Heart right ventricle (tissue), 16 donors: ENCODE results near the gene MICAL3. TPM values are rescaled to one million over a fixed set of nuclear protein-coding genes. Genes with fewer than 3 reads are reported as not detected.
A peak's percentile ranks its signal among the peaks of the same experiment; 100 is the strongest.

Source experiments
- ATAC-seq, 8 donors: fragments of 200-7000 bp; cut with Tn5 transposase; one replicate each; pipeline ENCODE4 v1.9.1; 2020; ENCODE audit warnings: mild to moderate bottlenecking in 8 of 8, moderate library complexity in 8 of 8, moderate number of reproducible peaks in 1 of 8
- DNase-seq, 2 donors: peaks; one replicate each; pipeline ENCODE4 v3.0.0-alpha.2; 2020
- H3K27ac ChIP-seq, 10 donors: fragments of 200-600 bp; sonication (generic) in 2 of 10; one replicate each; pipeline versions ENCODE4 v1.5.0 to v1.8.0; 2020 to 2022; ENCODE audit warnings: mild to moderate bottlenecking in 3 of 10
- H3K27me3 ChIP-seq, 7 donors: fragments of 200-600 bp; one replicate each; pipeline ENCODE4 v1.8.0; 2021 to 2022; ENCODE audit warnings: mild to moderate bottlenecking in 2 of 7
- H3K36me3 ChIP-seq, 9 donors: fragments of 200-600 bp; sonication (generic) in 1 of 9; one replicate each; pipeline versions ENCODE4 v1.5.0 to v1.8.0; 2020 to 2022; ENCODE audit warnings: mild to moderate bottlenecking in 2 of 9
- H3K4me1 ChIP-seq, 9 donors: fragments of 200-600 bp; sonication (generic) in 1 of 9; one replicate each; pipeline versions ENCODE4 v1.5.0 to v1.8.0; 2020 to 2022; ENCODE audit warnings: mild to moderate bottlenecking in 4 of 9
- H3K4me3 ChIP-seq, 10 donors: fragments of 200-600 bp; sonication (generic) in 2 of 10; one replicate each; pipeline versions ENCODE4 v1.5.0 to v1.8.0; 2020 to 2022; ENCODE audit warnings: mild to moderate bottlenecking in 7 of 10, moderate library complexity in 2 of 10
- H3K9me3 ChIP-seq, 11 donors: fragments of 200-600 bp in 10 of 11; sonication (generic) in 2 of 11; one replicate each; pipeline versions ENCODE4 v1.5.0 to v1.8.0; 2013 to 2022; ENCODE audit warnings: mild to moderate bottlenecking in 2 of 11, control low read depth in 1 of 11, moderate library complexity in 1 of 11
- WGBS, 2 donors: extraction: QIAGEN DNeasy Blood & Tissue Kit; methylation state at CpG; one replicate each; pipeline ENCODE4 v1.1.7; 2013; ENCODE audit warnings: inconsistent platforms in 1 of 2; 5-methylcytosine and 5-hydroxymethylcytosine counted together
- intact Hi-C, 10 donors: fragments of 100-400 bp; cut with DNase I; formaldehyde crosslinking; loops; one replicate each; pipeline versions ENCODE4 v1.11.1 to v1.14.2; 2022
- polyA plus RNA-seq, 2 donors: library from polyadenylated mRNA; stranded (reverse); fragments of 200-250 nt; gene quantifications; one replicate each; pipeline ENCODE4 v1.2.3, GENCODE V29; 2013
- total RNA-seq, 10 donors: library from RNA; stranded (reverse); fragmentation: NEBNext Ultra II Directional in 3 of 10; extraction: Animal tissue kit (Norgen Biotek cat#: 25700) in 3 of 10; gene quantifications; one replicate each; pipeline versions ENCODE4 v1.2.1 to v1.2.4, GENCODE V29; 2021 to 2023
- TF ChIP-seq, protein P1 (sequence below), 9 donors: fragments of 200-600 bp; sonication (generic) in 2 of 9; IDR thresholded peaks; one replicate each; pipeline versions ENCODE4 v1.5.0 to v1.8.0; 2021 to 2022; ENCODE audit warnings: antibody characterized with exemption in 9 of 9, mild to moderate bottlenecking in 5 of 9, moderate library complexity in 1 of 9
- donor health status: Arrhythmogenic right ventricular cardiomyopathy.
- donor health status: ischemic (EF 13 %, LVEDD 7.1; RV severe dilation, severe dysfunction).
- donor health status: healthy with polysubstance abuse.
- donor health status: DM: no; HTN: yes; CAD: no.
- donor health status: DM: no; HTN: no; CAD: no.
- donor health status: ischemic (EF 25% LVEDD 6.9; RV normal size, moderate dysfunction).
- donor health status: ischemic (EF 25% LVEDD 5.7; RV mildly dilated, moderate dysfunction).
- donor health status: healthy.
- donor health status: DM: yes; HTN: yes; CAD: no.
- donor health status: Ischemic cardiomyopathy.
- donor health status: ischemic (EF 35%, LVEDD 5.7; RV mildly dilated, moderate dysfunction).
- donor health status: nonischemic (EF 11% LVEDD 7.7; RV severe dilation, severe dysfunction).
- donor health status: DM: yes; HTN: yes; CAD: no.
- donor health status: PGD.
- donor health status: ischemic (EF 29% LVEDD 5.4; RV normal size, mild dysfunction).
- donor health status: nonischemic (EF 23%, LVEDD 6.1; RV moderate dilation, normal function).

Gene MICAL3
- total and polyA plus RNA-seq, 12 donors: 13.2 to 137 (median 109) TPM

DNA sequence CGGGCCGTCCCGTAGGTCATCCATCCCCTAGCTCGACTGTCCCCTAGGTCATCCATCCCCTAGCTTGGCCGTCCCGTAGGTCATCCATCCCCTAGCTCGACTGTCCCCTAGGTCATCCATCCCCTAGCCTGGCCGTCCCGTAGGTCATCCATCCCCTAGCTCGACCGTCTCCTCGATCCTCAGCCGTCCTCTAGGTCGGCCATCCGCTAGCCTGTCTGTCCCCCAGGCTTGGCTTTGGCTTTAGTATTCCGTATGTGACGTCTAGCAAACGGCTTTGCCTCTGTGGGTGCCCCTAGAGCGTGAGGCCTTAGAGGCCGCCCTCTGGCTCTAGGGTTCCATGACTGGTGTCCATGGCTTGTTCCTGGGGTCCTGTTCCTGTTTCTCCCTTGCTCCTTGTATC, 209.5 kb downstream of the MICAL3 start:
- ATAC-seq (no peak), DNase-seq (no peak)
- Histone ChIP-seq H3K27ac (no peak overlapping the region), H3K4me3 (no peak overlapping the region), H3K27me3 (no peaks in the 10 kb centered on the region), H3K9me3 (no peaks in the 10 kb centered on the region), H3K4me1 (peaks cover 0 to 13% (median 4%) of the 10 kb centered on the region in 9 donors), H3K36me3 (peaks cover 0 to 98% (median 68%) of the 10 kb centered on the region in 9 donors)
- TF ChIP-seq, protein P1, sequence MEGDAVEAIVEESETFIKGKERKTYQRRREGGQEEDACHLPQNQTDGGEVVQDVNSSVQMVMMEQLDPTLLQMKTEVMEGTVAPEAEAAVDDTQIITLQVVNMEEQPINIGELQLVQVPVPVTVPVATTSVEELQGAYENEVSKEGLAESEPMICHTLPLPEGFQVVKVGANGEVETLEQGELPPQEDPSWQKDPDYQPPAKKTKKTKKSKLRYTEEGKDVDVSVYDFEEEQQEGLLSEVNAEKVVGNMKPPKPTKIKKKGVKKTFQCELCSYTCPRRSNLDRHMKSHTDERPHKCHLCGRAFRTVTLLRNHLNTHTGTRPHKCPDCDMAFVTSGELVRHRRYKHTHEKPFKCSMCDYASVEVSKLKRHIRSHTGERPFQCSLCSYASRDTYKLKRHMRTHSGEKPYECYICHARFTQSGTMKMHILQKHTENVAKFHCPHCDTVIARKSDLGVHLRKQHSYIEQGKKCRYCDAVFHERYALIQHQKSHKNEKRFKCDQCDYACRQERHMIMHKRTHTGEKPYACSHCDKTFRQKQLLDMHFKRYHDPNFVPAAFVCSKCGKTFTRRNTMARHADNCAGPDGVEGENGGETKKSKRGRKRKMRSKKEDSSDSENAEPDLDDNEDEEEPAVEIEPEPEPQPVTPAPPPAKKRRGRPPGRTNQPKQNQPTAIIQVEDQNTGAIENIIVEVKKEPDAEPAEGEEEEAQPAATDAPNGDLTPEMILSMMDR (IDR thresholded peaks at IDR 0.05): no peak
- intact Hi-C loops: loop anchor here in 1 of 10 donors (10.0 kb wide), 1 partner anchor 730 kb away; the partner anchor contains the start of gene IL17RA
- 96 to 97% methylated on average over 20 of the region's 20 CpGs for WGBS, 2 donors

DNA sequence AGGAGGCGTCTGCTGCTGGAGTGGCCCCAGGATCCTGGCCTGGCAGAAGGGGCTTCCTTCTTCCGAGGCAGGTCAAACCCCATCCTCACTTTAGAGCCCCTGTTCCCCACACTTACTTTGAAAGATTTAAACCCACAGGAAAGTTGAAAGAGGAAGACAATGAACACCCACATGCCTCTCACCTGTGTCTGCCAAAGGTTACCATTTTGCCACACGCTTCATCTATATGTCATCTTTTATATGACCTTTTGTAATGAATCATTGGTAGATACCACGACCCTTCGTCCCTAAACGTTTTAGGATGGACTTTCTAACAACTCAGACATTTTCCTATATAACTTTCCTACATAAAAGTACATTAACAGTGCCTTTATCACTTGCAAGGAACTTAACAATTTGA, 210.3 kb downstream of the MICAL3 start:
- 90% methylated on average over 6 of the region's 6 CpGs for WGBS, 2 donors
- intact Hi-C loops: loop anchor here in 1 of 10 donors (10.0 kb wide), 1 partner anchor 729 kb away; the partner anchor contains the start of gene IL17RA
- ATAC-seq: no peak

DNA sequence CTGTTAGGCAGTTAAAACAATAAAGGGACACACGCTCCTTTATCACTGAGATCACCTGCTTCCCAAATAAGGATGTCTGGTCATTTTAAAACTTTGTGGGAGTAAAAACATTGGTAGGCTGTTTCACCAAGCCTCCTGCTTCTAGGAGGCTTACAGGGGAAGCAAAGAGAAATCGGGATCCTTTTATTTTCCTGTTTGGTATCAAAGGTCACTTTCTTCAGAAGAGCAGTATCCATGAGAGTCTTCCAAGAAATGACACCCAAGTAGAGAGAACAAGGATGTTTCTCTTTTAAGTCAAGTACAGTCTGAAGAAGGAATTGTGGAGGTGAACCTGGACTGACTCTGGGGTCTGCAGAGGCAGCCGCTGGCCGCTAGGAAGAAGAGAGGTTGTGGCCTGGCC, 213.2 kb downstream of the MICAL3 start:
- intact Hi-C loops: loop anchor here in 1 of 10 donors (10.0 kb wide), 1 partner anchor 726 kb away; the partner anchor contains the start of gene IL17RA
- H3K27ac ChIP-seq: peak overlapping the region in 5 of 10 donors; percentile 12 to 53 (median 52)

More for the DNA sequence above, 210.3 kb downstream of the MICAL3 start:
- H3K9me3 ChIP-seq: no peaks in the 10 kb centered on the region
- peaks cover 0 to 19% (median 4%) of the 10 kb centered on the region in 9 donors for H3K4me1 ChIP-seq
- DNase-seq: no peak
- TF ChIP-seq, protein P1 (IDR thresholded peaks at IDR 0.05): no peak
- H3K4me3 ChIP-seq: no peak overlapping the region
- H3K36me3 ChIP-seq: peaks cover 0 to 98% (median 66%) of the 10 kb centered on the region in 9 donors
- H3K27ac ChIP-seq: no peak overlapping the region
- H3K27me3 ChIP-seq: no peaks in the 10 kb centered on the region

DNA sequence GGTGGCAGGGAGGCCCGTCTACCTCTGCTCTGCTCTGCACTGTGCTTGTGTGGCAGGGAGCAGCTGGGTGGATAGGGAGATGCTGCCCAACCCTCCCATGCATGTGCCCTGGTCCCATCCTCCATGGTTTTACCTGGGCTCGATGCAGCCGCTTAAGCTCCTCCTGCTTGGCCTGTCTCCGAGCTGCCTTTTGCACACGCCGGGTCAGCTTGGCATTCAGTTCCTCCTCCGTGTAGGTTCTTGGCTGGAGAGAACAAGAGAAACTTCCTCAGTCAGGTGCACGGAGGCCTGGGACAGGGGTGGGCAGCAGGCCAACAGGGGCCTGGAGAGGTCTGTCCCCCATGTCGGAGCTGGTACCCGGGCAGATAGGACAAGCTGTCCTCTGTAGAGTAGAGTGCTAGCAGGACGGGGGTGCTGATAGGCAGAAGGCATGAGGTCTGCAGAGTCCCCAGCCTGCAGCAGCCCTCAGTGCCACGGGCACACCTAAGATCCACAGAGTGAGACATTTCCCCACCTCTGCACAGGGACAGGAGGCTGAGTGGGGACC, 213.7 kb downstream of the MICAL3 start:
- no peaks in the 10 kb centered on the region for H3K27me3 ChIP-seq
- intact Hi-C loops: loop anchor here in 1 of 10 donors (10.0 kb wide), 1 partner anchor 726 kb away; the partner anchor contains the start of gene IL17RA
- TF ChIP-seq, protein P1 (IDR thresholded peaks at IDR 0.05): no peak
- no peaks in the 10 kb centered on the region for H3K9me3 ChIP-seq
- ATAC-seq (peak in 6 of 8 donors; percentile 13 to 81 (median 43)), DNase-seq (peak in 1 of 2 donors; percentile 36)
- WGBS, 2 donors: 58 to 70% methylated on average over 12 of the region's 12 CpGs
- H3K36me3 ChIP-seq: peaks cover 0 to 98% (median 60%) of the 10 kb centered on the region in 9 donors
- H3K4me3 ChIP-seq: no peak overlapping the region
- peak overlapping the region in 7 of 10 donors; percentile 12 to 53 (median 45) for H3K27ac ChIP-seq
- peaks cover 0 to 36% (median 19%) of the 10 kb centered on the region in 9 donors for H3K4me1 ChIP-seq

More for the DNA sequence above, 213.2 kb downstream of the MICAL3 start:
- DNase-seq (no peak), ATAC-seq (no peak)
- whole genome bisulfite sequencing, 2 donors: 80 to 85% methylated on average over 4 of the region's 4 CpGs
- no peaks in the 10 kb centered on the region for H3K9me3 ChIP-seq
- H3K4me3 ChIP-seq: no peak overlapping the region
- H3K36me3 ChIP-seq: peaks cover 0 to 98% (median 62%) of the 10 kb centered on the region in 9 donors
- TF ChIP-seq, protein P1 (IDR thresholded peaks at IDR 0.05): no peak
- H3K27me3 ChIP-seq: no peaks in the 10 kb centered on the region
- peaks cover 0 to 36% (median 19%) of the 10 kb centered on the region in 9 donors for H3K4me1 ChIP-seq
